ENCODE data around the gene LRRC3. TPM values are rescaled to one million over a fixed set of nuclear protein-coding genes. Genes with fewer than 3 reads are reported as not detected.

Gene LRRC3
- total and polyA plus RNA-seq, 4 donors: 0.63 to 5.3 (median 1.5) TPM

DNA sequence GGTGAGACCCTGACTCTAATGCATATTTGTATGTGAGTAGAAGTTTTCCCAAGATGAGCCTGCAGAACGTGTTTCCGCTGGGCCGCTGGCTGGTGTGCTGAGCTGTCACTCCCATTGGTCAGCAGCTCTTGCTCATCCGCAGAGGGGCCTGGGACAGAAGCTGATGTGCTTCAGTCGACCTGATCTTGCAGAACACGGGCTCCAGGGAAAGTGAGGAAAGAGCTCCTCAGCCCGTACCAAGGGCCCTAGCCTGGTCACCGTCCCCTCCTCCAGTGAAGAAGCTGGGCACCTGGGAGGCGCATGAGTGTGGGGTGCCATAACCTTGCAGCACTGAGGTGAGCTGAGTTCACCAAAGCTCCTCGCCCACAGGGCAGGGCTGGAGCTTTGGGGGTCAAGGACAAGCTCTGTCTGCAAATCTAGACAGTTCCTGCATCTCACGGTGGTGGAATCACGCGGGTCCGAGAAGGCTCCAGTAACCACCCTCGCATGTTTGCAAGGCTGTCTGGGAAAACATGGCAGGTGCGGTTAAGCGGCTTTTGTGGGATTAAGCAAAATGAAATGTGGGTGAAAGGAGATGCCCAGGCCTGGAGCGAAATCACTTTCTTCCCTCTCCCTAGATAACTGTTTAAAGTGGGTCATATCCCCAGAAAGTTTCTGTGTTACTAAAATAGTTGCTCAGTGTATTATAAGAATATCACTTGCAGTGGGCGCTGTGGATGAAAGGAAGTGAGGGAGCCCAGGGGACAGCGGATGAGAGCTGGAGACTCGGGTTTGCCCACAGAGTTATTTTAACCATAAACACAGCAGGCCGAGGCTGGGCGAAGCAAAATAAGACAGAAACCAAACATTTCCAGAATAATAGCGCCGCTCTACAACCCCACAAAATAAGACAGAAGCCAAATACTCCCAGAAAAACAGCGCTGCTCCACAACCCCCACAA is 33.1 kb upstream of the LRRC3 start:
- Histone ChIP-seq H3K4me1 (ENCODE audit: control insufficient read depth in 1 of 2, insufficient read depth in 2 of 2, low read length in 2 of 2) (no peaks in the 10 kb centered on the region), H3K4me3 (ENCODE audit: low read length in 2 of 2) (no peak overlapping the region), H3K9me3 (ENCODE audit: control insufficient read depth, low read length) (no peaks in the 10 kb centered on the region), H3K27ac (ENCODE audit: low read depth in 1 of 2, low read length in 2 of 2) (no peak overlapping the region), H3K27me3 (ENCODE audit: control insufficient read depth in 1 of 2, insufficient read depth in 2 of 2, low read length in 1 of 2) (no peaks in the 10 kb centered on the region), H3K36me3 (ENCODE audit: control insufficient read depth in 1 of 2, insufficient read depth in 2 of 2, low read length in 1 of 2) (no peaks in the 10 kb centered on the region)
- DNase-seq (peak; percentile 23 to 55), ATAC-seq (ENCODE audit: low FRiP score) (no peak)
- intact Hi-C loops (cut with DNase I): no loop called here
- 80% methylated on average over 25 of the region's 26 CpGs for WGBS, 2 donors

DNA sequence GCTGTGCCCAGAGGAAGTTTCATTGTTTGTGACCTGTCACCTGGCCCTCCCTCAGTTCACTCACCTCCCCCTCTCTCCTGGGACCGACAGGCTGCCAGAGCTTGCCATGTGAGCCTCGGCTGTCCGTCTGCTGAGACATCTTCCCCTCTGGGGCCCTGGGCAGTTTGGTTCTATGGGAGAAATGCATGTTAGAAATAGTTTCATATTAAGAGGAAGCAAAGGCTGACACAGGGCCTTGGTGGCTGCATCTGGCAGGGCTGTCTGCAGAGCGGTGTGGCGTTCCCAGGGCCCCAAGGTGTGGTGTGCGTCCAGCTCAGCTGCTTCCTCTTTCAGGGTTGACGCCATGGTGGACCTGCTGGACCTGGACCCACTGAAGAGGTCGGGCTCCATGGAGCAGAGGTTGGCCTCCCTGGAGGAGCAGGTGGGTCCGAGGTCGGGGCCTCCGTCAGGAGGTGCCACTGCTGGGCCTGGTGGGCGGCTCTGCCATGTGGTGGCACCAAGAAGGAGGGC is 31.9 kb upstream of the LRRC3 start:
- peak; percentile 33 to 61 for DNase-seq
- H3K9me3 ChIP-seq (ENCODE audit: control insufficient read depth, low read length): no peaks in the 10 kb centered on the region
- no peaks in the 10 kb centered on the region for H3K4me1 ChIP-seq (ENCODE audit: control insufficient read depth in 1 of 2, insufficient read depth in 2 of 2, low read length in 2 of 2)
- no peaks in the 10 kb centered on the region for H3K27me3 ChIP-seq (ENCODE audit: control insufficient read depth in 1 of 2, insufficient read depth in 2 of 2, low read length in 1 of 2)
- no peak overlapping the region for H3K4me3 ChIP-seq (ENCODE audit: low read length in 2 of 2)
- no peak overlapping the region for H3K27ac ChIP-seq (ENCODE audit: low read depth in 1 of 2, low read length in 2 of 2)
- intact Hi-C loops (cut with DNase I): no loop called here
- H3K36me3 ChIP-seq (ENCODE audit: control insufficient read depth in 1 of 2, insufficient read depth in 2 of 2, low read length in 1 of 2): no peaks in the 10 kb centered on the region
- WGBS, 2 donors: 81 to 87% methylated on average over 12 of the region's 12 CpGs
- ATAC-seq (ENCODE audit: low FRiP score): no peak

DNA sequence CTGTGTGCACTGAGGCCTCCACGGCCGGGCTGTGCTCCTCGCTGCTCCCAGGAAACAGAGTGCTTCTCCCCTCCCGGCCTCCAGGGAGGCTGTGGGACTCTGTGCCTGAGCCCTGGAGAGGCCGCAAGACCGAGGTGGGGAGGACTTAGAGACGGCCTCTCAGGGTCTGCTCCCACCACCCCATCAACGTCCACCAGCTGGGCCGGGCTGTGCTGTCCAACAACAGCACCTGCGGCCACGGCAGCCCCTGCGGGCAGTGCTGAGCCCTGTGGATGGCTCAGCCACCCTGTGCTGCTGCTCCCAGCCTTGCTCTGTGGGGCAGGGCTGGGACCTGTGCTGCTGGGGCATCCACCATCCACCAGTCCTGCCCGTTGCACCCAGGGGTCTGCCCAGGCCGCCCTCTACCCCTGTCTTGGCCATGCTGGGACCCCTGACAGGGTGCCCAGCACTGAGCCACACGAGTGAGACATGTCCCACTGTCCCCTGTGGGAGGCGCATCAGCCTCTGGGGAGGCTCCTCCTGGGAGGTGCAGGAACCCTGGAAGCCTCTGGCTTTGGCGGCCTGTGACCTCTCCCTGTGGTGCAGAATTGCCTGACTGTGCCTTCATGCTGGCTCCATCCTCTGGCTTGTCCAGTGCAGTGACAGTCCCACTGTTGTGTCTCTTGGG is 31.2 kb upstream of the LRRC3 start:
- Histone ChIP-seq H3K27me3 (ENCODE audit: control insufficient read depth in 1 of 2, insufficient read depth in 2 of 2, low read length in 1 of 2) (no peaks in the 10 kb centered on the region), H3K4me1 (ENCODE audit: control insufficient read depth in 1 of 2, insufficient read depth in 2 of 2, low read length in 2 of 2) (no peaks in the 10 kb centered on the region), H3K9me3 (ENCODE audit: control insufficient read depth, low read length) (no peaks in the 10 kb centered on the region), H3K36me3 (ENCODE audit: control insufficient read depth in 1 of 2, insufficient read depth in 2 of 2, low read length in 1 of 2) (no peaks in the 10 kb centered on the region), H3K4me3 (ENCODE audit: low read length in 2 of 2) (no peak overlapping the region), H3K27ac (ENCODE audit: low read depth in 1 of 2, low read length in 2 of 2) (no peak overlapping the region)
- intact Hi-C loops (cut with DNase I): no loop called here
- WGBS, 2 donors: 86 to 90% methylated on average over 17 of the region's 17 CpGs
- peak; percentile 26 to 63 for DNase-seq
- ATAC-seq (ENCODE audit: low FRiP score): peak; percentile 17

DNA sequence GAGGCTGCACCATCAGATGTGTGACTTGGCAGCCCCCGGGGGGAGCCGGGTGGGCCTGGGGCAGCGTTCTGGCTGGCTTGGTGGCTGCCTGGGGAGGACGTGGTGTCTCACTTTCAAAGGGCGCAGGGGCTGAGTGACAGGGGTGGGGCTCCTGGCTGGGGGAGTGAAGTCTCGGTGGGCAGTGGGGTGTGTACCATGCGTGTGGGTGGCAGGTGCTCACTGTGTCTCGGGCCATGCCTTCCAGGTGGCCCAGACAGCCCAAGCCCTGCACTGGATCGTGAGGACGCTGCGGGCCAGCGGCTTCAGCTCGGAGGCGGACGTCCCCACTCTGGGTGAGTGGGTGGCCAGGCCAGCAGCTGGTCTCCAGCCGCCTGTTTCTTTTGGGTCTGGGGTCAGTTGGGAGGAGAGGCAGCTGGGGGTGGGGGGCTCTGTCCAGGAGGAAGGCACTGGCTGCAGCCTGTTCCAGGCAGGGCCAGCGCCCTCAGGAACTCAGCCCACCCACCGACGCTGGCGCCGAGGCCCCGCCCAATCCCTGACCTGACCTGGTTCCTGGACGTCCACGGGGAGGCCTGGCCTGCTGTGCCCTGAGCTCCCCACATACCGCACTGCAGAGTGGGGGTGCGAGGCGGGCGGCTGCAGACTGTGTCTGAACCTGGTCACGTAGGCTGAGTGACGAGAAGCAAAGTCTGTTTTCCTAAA is 30.6 kb upstream of the LRRC3 start:
- Histone ChIP-seq H3K27me3 (ENCODE audit: control insufficient read depth in 1 of 2, insufficient read depth in 2 of 2, low read length in 1 of 2) (no peaks in the 10 kb centered on the region), H3K36me3 (ENCODE audit: control insufficient read depth in 1 of 2, insufficient read depth in 2 of 2, low read length in 1 of 2) (no peaks in the 10 kb centered on the region), H3K27ac (ENCODE audit: low read depth in 1 of 2, low read length in 2 of 2) (no peak overlapping the region), H3K9me3 (ENCODE audit: control insufficient read depth, low read length) (no peaks in the 10 kb centered on the region), H3K4me3 (ENCODE audit: low read length in 2 of 2) (no peak overlapping the region), H3K4me1 (ENCODE audit: control insufficient read depth in 1 of 2, insufficient read depth in 2 of 2, low read length in 2 of 2) (no peaks in the 10 kb centered on the region)
- WGBS, 2 donors: 70 to 73% methylated on average over 25 to 30 of the region's 30 CpGs
- intact Hi-C loops (cut with DNase I): no loop called here
- no peak for ATAC-seq (ENCODE audit: low FRiP score)
- peak; percentile 41 to 61 for DNase-seq

DNA sequence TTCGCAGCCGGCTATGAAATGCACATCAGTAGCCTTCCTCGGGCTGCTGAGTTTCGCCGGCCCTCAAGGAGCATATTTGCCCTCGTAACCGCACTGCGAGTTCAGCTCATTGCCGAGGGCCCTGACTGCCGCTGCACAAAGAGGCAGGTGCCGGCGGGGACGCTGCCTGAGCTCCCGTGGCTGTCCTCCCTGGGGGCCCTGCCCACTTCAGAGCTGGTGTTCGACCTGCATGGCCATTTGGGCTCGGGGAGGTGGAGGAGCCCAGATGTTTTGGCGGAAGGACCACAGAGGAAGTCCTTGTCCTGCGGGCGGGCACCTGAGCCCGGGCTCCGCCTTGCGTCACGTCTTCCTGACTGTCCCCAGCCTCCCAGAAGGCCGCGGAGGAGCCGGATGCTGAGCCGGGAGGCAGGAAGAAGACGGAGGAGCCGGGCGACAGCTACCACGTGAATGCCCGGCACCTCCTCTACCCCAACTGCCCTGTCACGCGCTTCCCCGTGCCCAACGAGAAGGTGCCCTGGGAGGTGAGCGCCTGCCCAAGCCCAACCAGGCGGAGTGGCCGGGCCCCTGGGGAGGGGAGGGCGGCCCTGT is 29.9 kb upstream of the LRRC3 start:
- DNase-seq (peak; percentile 44 to 70), ATAC-seq (ENCODE audit: low FRiP score) (no peak)
- H3K27me3 ChIP-seq (ENCODE audit: control insufficient read depth in 1 of 2, insufficient read depth in 2 of 2, low read length in 1 of 2): no peaks in the 10 kb centered on the region
- intact Hi-C loops (cut with DNase I): no loop called here
- no peaks in the 10 kb centered on the region for H3K9me3 ChIP-seq (ENCODE audit: control insufficient read depth, low read length)
- 65 to 66% methylated on average over 40 of the region's 40 CpGs for WGBS, 2 donors
- H3K4me3 ChIP-seq (ENCODE audit: low read length in 2 of 2): no peak overlapping the region
- H3K36me3 ChIP-seq (ENCODE audit: control insufficient read depth in 1 of 2, insufficient read depth in 2 of 2, low read length in 1 of 2): no peaks in the 10 kb centered on the region
- H3K27ac ChIP-seq (ENCODE audit: low read depth in 1 of 2, low read length in 2 of 2): no peak overlapping the region
- H3K4me1 ChIP-seq (ENCODE audit: control insufficient read depth in 1 of 2, insufficient read depth in 2 of 2, low read length in 2 of 2): no peaks in the 10 kb centered on the region

DNA sequence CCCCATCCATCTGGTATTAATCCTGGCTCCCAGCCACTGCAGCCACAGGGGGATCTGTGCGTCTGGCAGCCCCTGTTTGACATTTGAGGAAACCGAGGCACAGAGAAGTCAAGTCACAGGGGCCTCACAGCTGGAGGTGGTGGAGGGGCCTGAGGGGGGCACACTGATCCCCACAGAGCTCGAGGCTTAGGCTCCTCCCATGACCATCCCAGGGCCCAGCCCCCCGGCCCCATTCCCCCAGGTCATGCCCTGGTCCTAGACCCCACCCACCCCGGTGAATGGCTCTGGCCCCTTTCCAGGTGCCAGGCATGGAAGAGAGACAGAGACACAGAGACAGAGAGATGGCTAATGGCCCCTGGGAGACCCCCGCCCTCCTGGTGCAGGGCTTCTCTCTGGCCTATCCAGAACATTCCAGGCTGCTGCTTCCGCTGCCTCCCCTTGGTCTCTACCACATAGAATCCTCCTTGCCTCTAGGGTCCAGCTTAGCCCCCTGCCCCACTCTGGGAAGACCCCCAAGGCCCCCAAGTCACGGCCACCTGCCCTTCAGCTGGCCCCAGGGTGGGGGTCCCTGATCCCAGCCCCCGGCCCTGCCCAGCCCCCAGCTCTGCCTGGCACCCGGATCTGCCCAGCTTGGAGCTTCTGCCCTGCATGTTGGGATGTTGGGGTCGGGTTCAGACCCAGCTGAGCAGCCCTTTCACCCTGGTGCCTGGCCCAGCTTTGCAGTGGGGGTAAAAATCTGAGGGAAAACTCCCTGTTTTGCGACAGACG is 29.2 kb upstream of the LRRC3 start:
- no peaks in the 10 kb centered on the region for H3K27me3 ChIP-seq (ENCODE audit: control insufficient read depth in 1 of 2, insufficient read depth in 2 of 2, low read length in 1 of 2)
- intact Hi-C loops (cut with DNase I): no loop called here
- ATAC-seq (ENCODE audit: low FRiP score) (no peak), DNase-seq (peak; percentile 38 to 51)
- no peaks in the 10 kb centered on the region for H3K36me3 ChIP-seq (ENCODE audit: control insufficient read depth in 1 of 2, insufficient read depth in 2 of 2, low read length in 1 of 2)
- 73 to 74% methylated on average over 13 of the region's 13 CpGs for WGBS, 2 donors
- H3K4me3 ChIP-seq (ENCODE audit: low read length in 2 of 2): no peak overlapping the region
- H3K4me1 ChIP-seq (ENCODE audit: control insufficient read depth in 1 of 2, insufficient read depth in 2 of 2, low read length in 2 of 2): no peaks in the 10 kb centered on the region
- H3K27ac ChIP-seq (ENCODE audit: low read depth in 1 of 2, low read length in 2 of 2): no peak overlapping the region
- no peaks in the 10 kb centered on the region for H3K9me3 ChIP-seq (ENCODE audit: control insufficient read depth, low read length)

DNA sequence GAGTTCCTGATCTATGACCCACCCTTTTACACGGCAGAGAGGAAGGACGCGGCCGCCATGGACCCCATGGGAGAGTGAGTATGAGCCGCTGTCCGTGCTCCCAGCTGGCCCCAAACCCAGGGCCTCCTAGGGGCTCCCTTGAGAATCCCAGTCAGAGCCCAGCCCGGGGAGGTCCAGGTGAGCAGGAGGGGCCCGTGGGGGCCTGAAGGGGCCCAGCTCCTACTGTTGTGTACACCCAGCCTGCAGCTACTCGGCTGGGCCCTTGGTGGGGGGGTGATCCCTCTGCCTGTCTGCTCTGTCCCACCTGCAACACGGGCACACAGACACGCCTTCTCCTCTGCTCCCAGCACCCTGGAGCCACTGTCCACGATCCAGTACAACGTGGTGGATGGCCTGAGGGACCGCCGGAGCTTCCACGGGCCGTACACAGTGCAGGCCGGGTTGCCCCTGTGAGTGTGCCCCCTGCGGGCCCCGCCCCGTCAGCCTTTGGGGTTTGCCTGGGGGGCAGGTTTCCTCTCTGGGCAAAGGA is 28.6 kb upstream of the LRRC3 start:
- H3K9me3 ChIP-seq (ENCODE audit: control insufficient read depth, low read length): no peaks in the 10 kb centered on the region
- no peaks in the 10 kb centered on the region for H3K27me3 ChIP-seq (ENCODE audit: control insufficient read depth in 1 of 2, insufficient read depth in 2 of 2, low read length in 1 of 2)
- peak; percentile 30 to 63 for DNase-seq
- H3K4me3 ChIP-seq (ENCODE audit: low read length in 2 of 2): no peak overlapping the region
- H3K4me1 ChIP-seq (ENCODE audit: control insufficient read depth in 1 of 2, insufficient read depth in 2 of 2, low read length in 2 of 2): no peaks in the 10 kb centered on the region
- no peak for ATAC-seq (ENCODE audit: low FRiP score)
- H3K27ac ChIP-seq (ENCODE audit: low read depth in 1 of 2, low read length in 2 of 2): no peak overlapping the region
- intact Hi-C loops (cut with DNase I): no loop called here
- WGBS, 2 donors: 78 to 79% methylated on average over 19 to 21 of the region's 21 CpGs
- H3K36me3 ChIP-seq (ENCODE audit: control insufficient read depth in 1 of 2, insufficient read depth in 2 of 2, low read length in 1 of 2): no peaks in the 10 kb centered on the region

All from aorta (tissue), 5 donors.